ENCODE measurements around the gene VDAC2.

The VDAC2 gene

DNA sequence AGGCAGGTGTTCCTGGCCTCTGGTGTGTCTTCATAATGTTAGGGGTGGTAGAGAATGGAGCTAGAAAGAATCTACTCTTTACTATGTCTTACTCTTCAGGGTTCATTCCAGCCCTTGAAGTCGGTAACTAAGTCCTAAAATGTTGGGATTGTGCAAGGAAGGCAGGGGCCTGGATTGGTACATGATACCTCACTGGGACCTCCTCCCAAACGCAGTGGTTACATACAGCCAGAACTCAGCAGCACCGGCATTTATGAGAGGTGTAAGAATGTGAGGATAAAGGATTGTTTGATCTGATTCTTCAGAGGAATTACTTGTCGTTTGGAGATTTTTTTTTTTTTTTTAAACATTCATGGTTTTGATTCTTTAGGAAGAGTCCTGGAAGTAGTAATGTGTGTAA, 18.2 kb downstream of the VDAC2 start:
- no peak for DNase-seq
- no peaks in the 10 kb centered on the region for H3K9me3 ChIP-seq (ENCODE audit: control insufficient read depth, low read length)
- H3K4me1 ChIP-seq (ENCODE audit: control insufficient read depth, insufficient read depth, low read length, poor library complexity, severe bottlenecking): peaks cover 10% of the 10 kb centered on the region
- H3K4me3 ChIP-seq (ENCODE audit: insufficient read depth, low read depth, low read length, poor library complexity, severe bottlenecking): no peak overlapping the region
- H3K36me3 ChIP-seq (ENCODE audit: control insufficient read depth, insufficient read depth, low read length): peaks cover 49% of the 10 kb centered on the region
- no peaks in the 10 kb centered on the region for H3K27me3 ChIP-seq (replicated peaks; ENCODE audit: control insufficient read depth, insufficient read depth, low read length, poor library complexity, severe bottlenecking)
- H3K27ac ChIP-seq (ENCODE audit: insufficient read depth, low read length, poor library complexity, severe bottlenecking): no peak overlapping the region

DNA sequence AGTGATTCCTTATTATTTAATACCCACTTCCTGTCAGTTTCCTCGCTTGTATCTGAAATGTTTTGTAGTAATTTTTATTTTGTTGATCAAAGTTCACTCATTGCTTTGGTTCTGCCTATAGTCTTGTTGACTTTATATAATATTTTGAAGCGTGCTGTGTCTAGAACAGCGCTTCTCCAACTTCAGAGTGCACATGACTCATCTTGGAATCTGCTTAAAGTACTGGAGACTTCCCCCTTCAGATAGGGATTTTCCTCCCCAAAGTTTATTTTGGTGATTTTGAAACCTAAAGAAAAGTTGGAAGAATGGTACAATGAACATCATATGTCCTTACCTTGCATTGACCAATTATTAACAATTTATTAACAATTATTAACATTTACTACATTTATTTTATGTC, 19.4 kb downstream of the VDAC2 start:
- H3K9me3 ChIP-seq (ENCODE audit: control insufficient read depth, low read length): no peaks in the 10 kb centered on the region
- H3K36me3 ChIP-seq (ENCODE audit: control insufficient read depth, insufficient read depth, low read length): peaks cover 41% of the 10 kb centered on the region
- DNase-seq: no peak
- no peaks in the 10 kb centered on the region for H3K27me3 ChIP-seq (replicated peaks; ENCODE audit: control insufficient read depth, insufficient read depth, low read length, poor library complexity, severe bottlenecking)
- no peak overlapping the region for H3K4me3 ChIP-seq (ENCODE audit: insufficient read depth, low read depth, low read length, poor library complexity, severe bottlenecking)
- H3K27ac ChIP-seq (ENCODE audit: insufficient read depth, low read length, poor library complexity, severe bottlenecking): no peak overlapping the region
- H3K4me1 ChIP-seq (ENCODE audit: control insufficient read depth, insufficient read depth, low read length, poor library complexity, severe bottlenecking): peaks cover 16% of the 10 kb centered on the region

DNA sequence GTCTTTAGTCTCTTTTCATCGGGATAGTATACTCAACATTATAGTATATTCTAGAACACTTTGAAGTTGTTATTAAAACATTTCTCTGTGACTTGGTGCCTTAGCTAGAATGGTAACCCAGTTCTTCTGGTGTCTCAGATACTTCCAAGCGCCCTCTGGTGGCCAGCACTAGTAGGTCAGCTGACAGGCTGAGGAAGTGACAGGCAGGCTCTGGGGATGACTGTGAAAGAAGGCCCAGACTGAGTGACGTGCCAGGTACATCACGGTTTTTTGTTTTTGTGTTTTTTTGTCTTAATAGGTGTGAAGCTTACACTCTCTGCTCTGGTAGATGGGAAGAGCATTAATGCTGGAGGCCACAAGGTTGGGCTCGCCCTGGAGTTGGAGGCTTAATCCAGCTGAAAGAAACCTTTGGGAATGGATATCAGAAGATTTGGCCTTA, 20.0 kb downstream of the VDAC2 start:
- H3K4me3 ChIP-seq (ENCODE audit: insufficient read depth, low read depth, low read length, poor library complexity, severe bottlenecking): no peak overlapping the region
- H3K27me3 ChIP-seq (replicated peaks; ENCODE audit: control insufficient read depth, insufficient read depth, low read length, poor library complexity, severe bottlenecking): no peaks in the 10 kb centered on the region
- DNase-seq: peak; percentile 86 to 90 (median 87)
- no peaks in the 10 kb centered on the region for H3K9me3 ChIP-seq (ENCODE audit: control insufficient read depth, low read length)
- peaks cover 35% of the 10 kb centered on the region for H3K36me3 ChIP-seq (ENCODE audit: control insufficient read depth, insufficient read depth, low read length)
- peak overlapping the region; percentile 33 for H3K27ac ChIP-seq (ENCODE audit: insufficient read depth, low read length, poor library complexity, severe bottlenecking)
- H3K4me1 ChIP-seq (ENCODE audit: control insufficient read depth, insufficient read depth, low read length, poor library complexity, severe bottlenecking): peaks cover 19% of the 10 kb centered on the region

DNA sequence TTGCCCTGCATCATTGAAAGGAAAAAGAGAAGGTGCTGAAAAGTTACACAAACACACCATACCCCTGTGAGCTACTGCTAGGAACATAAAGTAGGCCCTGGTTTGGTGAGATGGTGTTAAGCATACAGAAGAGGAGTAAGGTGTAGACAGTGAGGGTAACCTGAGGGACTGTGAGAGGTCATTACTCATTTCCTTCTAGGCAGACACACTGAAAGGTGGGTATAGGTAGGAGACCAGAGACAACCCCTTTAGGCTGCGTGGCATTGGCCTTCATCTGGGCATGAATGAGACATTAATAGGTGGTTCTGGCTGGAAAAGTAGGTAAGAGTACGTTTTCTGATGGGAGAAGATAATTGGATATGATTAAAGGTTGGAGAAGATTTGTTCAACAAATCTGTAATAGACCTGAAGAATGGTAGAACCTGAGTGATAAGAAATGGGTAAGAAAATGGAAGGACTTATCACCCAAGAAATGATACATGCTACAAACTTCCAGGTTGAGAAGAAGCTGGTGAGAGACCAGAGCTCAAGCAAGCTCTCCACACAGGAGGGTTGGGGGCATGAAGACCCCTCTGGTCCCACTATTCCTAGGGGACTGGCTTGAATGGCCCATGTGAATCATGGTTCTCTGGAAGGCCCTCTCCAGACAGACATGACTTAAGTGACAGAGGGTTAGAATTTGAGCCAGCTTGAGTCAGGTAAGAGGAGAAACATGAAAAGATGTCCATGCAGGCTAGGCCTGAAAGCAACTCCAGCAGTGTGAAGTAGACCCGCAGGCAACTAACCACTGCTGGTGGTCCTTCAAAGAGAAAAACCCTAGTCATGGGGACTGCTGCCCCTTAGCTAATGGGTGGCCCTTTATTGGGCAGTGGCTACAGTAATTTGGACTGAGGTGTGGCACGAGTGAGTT, 21.3 kb downstream of the VDAC2 start:
- Histone ChIP-seq H3K4me1 (ENCODE audit: control insufficient read depth, insufficient read depth, low read length, poor library complexity, severe bottlenecking) (peaks cover 18% of the 10 kb centered on the region), H3K9me3 (ENCODE audit: control insufficient read depth, low read length) (no peaks in the 10 kb centered on the region), H3K36me3 (ENCODE audit: control insufficient read depth, insufficient read depth, low read length) (peaks cover 26% of the 10 kb centered on the region), H3K27ac (ENCODE audit: insufficient read depth, low read length, poor library complexity, severe bottlenecking) (no peak overlapping the region), H3K27me3 (replicated peaks; ENCODE audit: control insufficient read depth, insufficient read depth, low read length, poor library complexity, severe bottlenecking) (no peaks in the 10 kb centered on the region), H3K4me3 (ENCODE audit: insufficient read depth, low read depth, low read length, poor library complexity, severe bottlenecking) (no peak overlapping the region)
- no peak for DNase-seq

DNA sequence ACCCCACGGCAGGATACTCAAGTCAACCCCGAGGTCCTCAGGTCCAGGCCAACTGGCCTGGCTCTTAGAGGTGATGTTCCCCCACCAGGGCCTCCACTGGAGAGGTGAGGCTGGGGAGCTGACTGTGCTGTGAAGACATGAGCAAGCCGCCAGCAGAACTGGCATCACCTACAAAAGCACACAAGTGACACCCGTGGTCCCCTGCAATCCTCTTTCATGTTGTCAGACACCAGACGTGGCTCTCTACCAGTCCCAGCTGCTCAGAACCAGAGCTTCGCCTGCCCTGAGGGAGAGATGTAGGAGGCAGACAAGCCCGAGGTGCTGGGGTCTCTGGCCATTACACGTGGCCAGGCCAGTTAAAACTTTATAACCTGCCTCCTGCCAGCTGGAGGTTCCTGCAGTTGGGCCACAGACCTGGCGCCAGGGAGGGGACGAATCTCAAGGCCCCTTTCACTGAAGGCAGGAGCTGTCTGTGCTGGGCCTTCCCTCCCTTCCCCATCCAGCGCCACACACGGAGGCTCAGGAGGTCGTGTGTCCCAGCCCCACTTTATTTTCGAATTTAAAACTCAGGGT, 22.9 kb downstream of the VDAC2 start:
- peak overlapping the region; percentile 76 for H3K4me3 ChIP-seq (ENCODE audit: insufficient read depth, low read depth, low read length, poor library complexity, severe bottlenecking)

DNA sequence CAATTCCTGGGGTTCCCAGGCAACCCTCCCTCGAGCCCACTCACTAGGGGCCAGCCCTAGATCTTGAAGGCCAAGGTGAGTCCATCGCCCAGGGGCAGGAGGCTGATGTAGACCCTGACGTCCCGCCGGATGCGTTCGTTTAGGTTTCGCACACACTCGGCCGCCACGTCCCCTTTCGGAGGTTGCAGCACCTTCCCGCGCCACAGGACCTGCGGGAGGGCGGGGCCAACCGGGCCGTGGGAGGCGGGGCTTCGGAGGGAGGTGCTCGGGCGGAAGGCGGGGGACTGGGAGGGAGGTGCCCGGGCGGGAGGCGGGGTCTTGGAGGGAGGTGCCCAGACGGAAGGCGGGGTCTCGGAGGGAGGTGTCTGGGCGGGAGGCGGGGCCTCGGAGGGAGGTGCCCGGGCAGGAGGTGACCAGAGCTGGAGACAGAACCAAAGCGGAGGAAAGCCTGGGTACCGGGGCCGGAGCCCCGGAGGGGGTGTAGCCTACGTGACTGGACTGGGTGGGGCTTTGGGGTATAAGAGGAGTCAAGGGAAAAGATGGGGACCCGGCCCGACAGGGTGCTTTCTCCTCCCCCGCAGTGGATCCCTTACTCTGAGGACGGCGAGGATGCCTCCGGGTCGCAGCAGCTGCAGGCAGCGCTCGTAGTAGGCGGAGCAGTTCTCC, 23.6 kb downstream of the VDAC2 start:
- Histone ChIP-seq H3K27me3 (replicated peaks; ENCODE audit: control insufficient read depth, insufficient read depth, low read length, poor library complexity, severe bottlenecking) (no peaks in the 10 kb centered on the region), H3K27ac (ENCODE audit: insufficient read depth, low read length, poor library complexity, severe bottlenecking) (peak overlapping the region; percentile 59), H3K9me3 (ENCODE audit: control insufficient read depth, low read length) (no peaks in the 10 kb centered on the region), H3K4me3 (ENCODE audit: insufficient read depth, low read depth, low read length, poor library complexity, severe bottlenecking) (peak overlapping the region; percentile 76), H3K36me3 (ENCODE audit: control insufficient read depth, insufficient read depth, low read length) (peaks cover 15% of the 10 kb centered on the region), H3K4me1 (ENCODE audit: control insufficient read depth, insufficient read depth, low read length, poor library complexity, severe bottlenecking) (peaks cover 18% of the 10 kb centered on the region)
- peak; percentile 94 to 99 (median 97) for DNase-seq

More for the DNA sequence above, 22.9 kb downstream of the VDAC2 start:
- peaks cover 18% of the 10 kb centered on the region for H3K4me1 ChIP-seq (ENCODE audit: control insufficient read depth, insufficient read depth, low read length, poor library complexity, severe bottlenecking)
- H3K27ac ChIP-seq (ENCODE audit: insufficient read depth, low read length, poor library complexity, severe bottlenecking): peak overlapping the region; percentile 59
- H3K27me3 ChIP-seq (replicated peaks; ENCODE audit: control insufficient read depth, insufficient read depth, low read length, poor library complexity, severe bottlenecking): no peaks in the 10 kb centered on the region
- H3K36me3 ChIP-seq (ENCODE audit: control insufficient read depth, insufficient read depth, low read length): peaks cover 21% of the 10 kb centered on the region
- DNase-seq: no peak
- H3K9me3 ChIP-seq (ENCODE audit: control insufficient read depth, low read length): no peaks in the 10 kb centered on the region

DNA sequence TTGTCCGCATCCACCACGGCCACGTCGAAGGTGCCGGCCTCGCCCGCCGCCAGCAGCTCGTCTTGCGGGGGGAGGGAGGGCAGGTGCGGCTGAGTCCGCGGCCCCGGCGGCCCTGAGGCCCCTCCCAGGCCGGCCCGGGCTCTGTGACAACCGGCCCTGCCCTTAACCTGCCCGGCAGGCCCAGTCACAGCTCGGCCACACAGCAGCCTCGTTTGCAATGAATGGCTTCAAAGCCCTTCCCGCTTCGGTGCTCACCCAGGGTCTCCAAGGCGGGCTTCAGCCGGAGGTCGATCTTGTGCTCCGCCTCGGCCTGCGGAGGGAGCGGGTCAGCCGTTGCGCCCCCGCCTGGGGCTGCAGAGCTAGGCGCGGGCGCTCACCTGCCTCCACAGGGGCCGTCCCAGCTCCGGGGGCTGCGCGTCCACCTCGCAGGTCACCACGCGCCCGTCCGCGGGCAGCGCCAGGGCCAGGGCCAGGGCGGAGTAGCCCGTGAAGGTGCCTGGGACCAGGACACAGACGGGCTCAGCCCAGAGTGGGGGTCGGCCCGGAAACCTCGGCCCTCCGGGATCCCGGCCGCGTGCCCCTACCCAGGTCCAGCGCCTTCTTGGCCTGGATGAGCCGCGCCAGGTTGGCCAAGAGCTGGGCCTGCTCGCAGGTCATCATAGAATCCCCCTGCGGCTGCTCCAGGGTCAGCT, 24.2 kb downstream of the VDAC2 start:
- Histone ChIP-seq H3K36me3 (ENCODE audit: control insufficient read depth, insufficient read depth, low read length) (peaks cover 14% of the 10 kb centered on the region), H3K9me3 (ENCODE audit: control insufficient read depth, low read length) (no peaks in the 10 kb centered on the region), H3K4me1 (ENCODE audit: control insufficient read depth, insufficient read depth, low read length, poor library complexity, severe bottlenecking) (peaks cover 18% of the 10 kb centered on the region), H3K4me3 (ENCODE audit: insufficient read depth, low read depth, low read length, poor library complexity, severe bottlenecking) (peak overlapping the region; percentile 76), H3K27ac (ENCODE audit: insufficient read depth, low read length, poor library complexity, severe bottlenecking) (peak overlapping the region; percentile 59), H3K27me3 (replicated peaks; ENCODE audit: control insufficient read depth, insufficient read depth, low read length, poor library complexity, severe bottlenecking) (no peaks in the 10 kb centered on the region)
- no peak for DNase-seq

DNA sequence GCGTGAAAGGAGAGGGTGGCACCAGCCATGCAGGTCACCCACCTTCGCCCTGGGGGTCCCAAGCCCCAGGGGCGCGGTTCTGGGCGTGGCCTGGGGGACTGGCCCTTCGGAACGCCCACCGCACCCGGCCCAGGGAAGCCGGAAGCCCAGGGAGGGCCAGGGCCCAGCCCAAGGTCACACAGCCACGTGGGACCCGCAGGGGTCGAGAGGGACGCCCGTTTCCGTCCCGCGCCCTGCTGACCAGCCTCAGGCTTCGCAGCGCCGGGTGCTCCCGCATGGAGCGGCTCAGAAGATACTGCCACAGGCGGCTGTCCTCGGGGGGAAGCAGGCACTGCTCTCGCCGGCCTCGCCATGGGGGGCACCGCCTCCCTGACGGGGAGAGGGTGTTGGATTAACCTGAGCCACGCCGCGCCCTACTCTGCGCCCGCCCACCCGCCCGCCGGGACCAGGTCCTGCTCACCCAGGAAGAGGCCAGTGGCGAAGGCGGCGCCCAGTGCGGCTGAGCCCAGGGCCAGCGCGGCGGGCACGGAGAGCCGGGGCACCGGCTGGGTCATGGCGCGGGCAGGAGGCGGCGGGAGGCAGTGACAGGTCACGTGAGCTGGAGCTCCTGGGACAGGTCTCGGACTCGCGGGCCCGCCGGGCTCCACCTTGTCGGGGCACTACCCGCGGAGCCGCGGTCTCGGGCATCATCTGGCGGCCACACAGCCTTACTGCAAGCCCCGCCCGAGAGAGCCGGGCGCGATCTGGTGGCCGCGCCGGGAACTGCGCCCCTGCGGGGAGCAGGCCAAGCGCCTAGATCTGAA, 25.0 kb downstream of the VDAC2 start, which contains the start of gene COMTD1:
Gene COMTD1 (minus strand): TSS at position 583 of the 803 bp plus-strand sequence. CDS start 29 bp downstream, at position 554.
- peaks cover 14% of the 10 kb centered on the region for H3K36me3 ChIP-seq (ENCODE audit: control insufficient read depth, insufficient read depth, low read length)
- no peaks in the 10 kb centered on the region for H3K27me3 ChIP-seq (replicated peaks; ENCODE audit: control insufficient read depth, insufficient read depth, low read length, poor library complexity, severe bottlenecking)
- H3K4me1 ChIP-seq (ENCODE audit: control insufficient read depth, insufficient read depth, low read length, poor library complexity, severe bottlenecking): peaks cover 18% of the 10 kb centered on the region
- peak within 1 kb of the TSS; percentile 59 for H3K27ac ChIP-seq (ENCODE audit: insufficient read depth, low read length, poor library complexity, severe bottlenecking)
- peak; percentile 87 to 94 (median 91) for DNase-seq
- peak within 1 kb of the TSS; percentile 76 for H3K4me3 ChIP-seq (ENCODE audit: insufficient read depth, low read depth, low read length, poor library complexity, severe bottlenecking)
- H3K9me3 ChIP-seq (ENCODE audit: control insufficient read depth, low read length): no peaks in the 10 kb centered on the region
